PFSK-1 (cell line): ENCODE results near the gene DLGAP4.

Experiments used
- POLR2AphosphoS5 ChIP-seq: IDR thresholded peaks from 2 replicates; pipeline ENCODE4 v1.6.1; 2012; ENCODE audit warnings: low read depth, mild to moderate bottlenecking, control low read depth, low read length, moderate library complexity
- TAF1 ChIP-seq: IDR thresholded peaks from 2 replicates; pipeline ENCODE4 v1.6.1; 2012; ENCODE audit warnings: low read length, control low read depth, borderline replicate concordance; ENCODE audit not compliant: insufficient read depth
- TF ChIP-seq, protein P1 (sequence below), 2 experiments: IDR thresholded peaks; 2 replicates each; pipeline versions ENCODE4 v1.6.1 to v1.8.0; 2011 to 2012; ENCODE audit warnings: low read depth in 2 of 2, low read length in 2 of 2, control low read depth in 1 of 2, inconsistent platforms in 1 of 2, mild to moderate bottlenecking in 1 of 2, moderate library complexity in 1 of 2; ENCODE audit not compliant: insufficient read depth in 1 of 2

DNA sequence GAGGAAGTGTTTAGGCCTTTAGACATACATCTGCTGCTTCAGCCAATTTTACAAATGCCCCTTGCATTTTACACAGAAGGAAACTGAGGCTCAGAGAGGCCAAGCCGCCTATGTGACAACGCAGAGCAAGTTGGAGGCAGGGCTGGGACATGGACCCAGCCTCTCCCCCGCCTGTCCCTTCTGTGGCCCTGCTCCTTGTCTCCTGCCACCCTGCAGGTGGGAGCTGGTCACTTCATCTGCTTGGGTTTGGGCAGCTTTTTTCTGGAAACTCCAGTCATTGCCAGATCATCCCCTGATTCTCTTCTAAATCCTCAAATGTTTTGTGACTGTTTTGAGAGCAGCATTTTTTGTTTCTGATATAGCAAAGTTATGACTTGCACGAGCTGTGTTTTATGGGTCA lies 68.9 kb downstream of the DLGAP4 start:
- TF ChIP-seq POLR2AphosphoS5 (no peak), TAF1 (no peak)
- TF ChIP-seq, protein P1, sequence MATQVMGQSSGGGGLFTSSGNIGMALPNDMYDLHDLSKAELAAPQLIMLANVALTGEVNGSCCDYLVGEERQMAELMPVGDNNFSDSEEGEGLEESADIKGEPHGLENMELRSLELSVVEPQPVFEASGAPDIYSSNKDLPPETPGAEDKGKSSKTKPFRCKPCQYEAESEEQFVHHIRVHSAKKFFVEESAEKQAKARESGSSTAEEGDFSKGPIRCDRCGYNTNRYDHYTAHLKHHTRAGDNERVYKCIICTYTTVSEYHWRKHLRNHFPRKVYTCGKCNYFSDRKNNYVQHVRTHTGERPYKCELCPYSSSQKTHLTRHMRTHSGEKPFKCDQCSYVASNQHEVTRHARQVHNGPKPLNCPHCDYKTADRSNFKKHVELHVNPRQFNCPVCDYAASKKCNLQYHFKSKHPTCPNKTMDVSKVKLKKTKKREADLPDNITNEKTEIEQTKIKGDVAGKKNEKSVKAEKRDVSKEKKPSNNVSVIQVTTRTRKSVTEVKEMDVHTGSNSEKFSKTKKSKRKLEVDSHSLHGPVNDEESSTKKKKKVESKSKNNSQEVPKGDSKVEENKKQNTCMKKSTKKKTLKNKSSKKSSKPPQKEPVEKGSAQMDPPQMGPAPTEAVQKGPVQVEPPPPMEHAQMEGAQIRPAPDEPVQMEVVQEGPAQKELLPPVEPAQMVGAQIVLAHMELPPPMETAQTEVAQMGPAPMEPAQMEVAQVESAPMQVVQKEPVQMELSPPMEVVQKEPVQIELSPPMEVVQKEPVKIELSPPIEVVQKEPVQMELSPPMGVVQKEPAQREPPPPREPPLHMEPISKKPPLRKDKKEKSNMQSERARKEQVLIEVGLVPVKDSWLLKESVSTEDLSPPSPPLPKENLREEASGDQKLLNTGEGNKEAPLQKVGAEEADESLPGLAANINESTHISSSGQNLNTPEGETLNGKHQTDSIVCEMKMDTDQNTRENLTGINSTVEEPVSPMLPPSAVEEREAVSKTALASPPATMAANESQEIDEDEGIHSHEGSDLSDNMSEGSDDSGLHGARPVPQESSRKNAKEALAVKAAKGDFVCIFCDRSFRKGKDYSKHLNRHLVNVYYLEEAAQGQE (IDR thresholded peaks at IDR 0.05; ENCODE audit: insufficient read depth in 1 of 2, low read depth in 2 of 2, low read length in 2 of 2) = no peak
